Middle frontal gyrus (tissue), 1 donor: ENCODE data around the gene CTNNBL1.

Source experiments
- DNase-seq: peaks from one replicate; pipeline ENCODE4 v3.0.0-alpha.2; 2015; ENCODE audit warnings: low spot score; ENCODE audit errors: extremely low spot score

CTNNBL1 gene

GRCh38 chr20:37775200-37775599, 81.4 kb downstream of the CTNNBL1 start:
- DNase-seq = no peak

GRCh38 chr20:37776049-37776448, 82.2 kb downstream of the CTNNBL1 start:
- DNase-seq = no peak

GRCh38 chr20:37776526-37776925, 82.7 kb downstream of the CTNNBL1 start:
- DNase-seq = no peak

GRCh38 chr20:37777012-37777950, 83.5 kb downstream of the CTNNBL1 start:
- no peak for DNase-seq

- no peak for DNase-seq
Observed at GRCh38 chr20:37777988-37778659, 84.3 kb downstream of the CTNNBL1 start.

- DNase-seq = no peak
Observed at GRCh38 chr20:37781626-37782025, 87.8 kb downstream of the CTNNBL1 start.

- DNase-seq = no peak
Observed at GRCh38 chr20:37786043-37786442, 92.2 kb downstream of the CTNNBL1 start.

- DNase-seq = no peak
Observed at GRCh38 chr20:37789408-37789807, 95.6 kb downstream of the CTNNBL1 start.

GRCh38 chr20:37790900-37791299, 97.1 kb downstream of the CTNNBL1 start:
- DNase-seq = no peak

GRCh38 chr20:37796121-37796520, 102.3 kb downstream of the CTNNBL1 start:
- no peak for DNase-seq

- no peak for DNase-seq
Observed at GRCh38 chr20:37796733-37797132, 102.9 kb downstream of the CTNNBL1 start.

GRCh38 chr20:37797669-37798175, 103.9 kb downstream of the CTNNBL1 start:
- DNase-seq = no peak

- no peak for DNase-seq
Observed at GRCh38 chr20:37798312-37798711, 104.5 kb downstream of the CTNNBL1 start.

- DNase-seq = no peak
Observed at GRCh38 chr20:37800618-37801017, 106.8 kb downstream of the CTNNBL1 start.

- no peak for DNase-seq
Observed at GRCh38 chr20:37801921-37802320, 108.1 kb downstream of the CTNNBL1 start.

GRCh38 chr20:37803438-37804307, 109.8 kb downstream of the CTNNBL1 start:
- no peak for DNase-seq

GRCh38 chr20:37804584-37805566, 111.0 kb downstream of the CTNNBL1 start:
- DNase-seq = no peak

GRCh38 chr20:37807471-37808232, 113.8 kb downstream of the CTNNBL1 start:
- DNase-seq = no peak
